DMS114 treated with DMSO at 0.1 percent for 48 hours (cell line): ENCODE measurements around the gene ART4.
A peak's percentile ranks its signal among the peaks of the same experiment; 100 is the strongest.

Source experiments
- DNase-seq: peaks from one replicate; lab custom pipeline; 2025; ENCODE audit not compliant: unreplicated experiment; lab: John Stamatoyannopoulos, UW

The ART4 gene

GRCh38 chr12:14811486-14811885, 31.8 kb downstream of the ART4 start:
- DNase-seq = no peak

GRCh38 chr12:14810953-14811483, 32.3 kb downstream of the ART4 start:
- DNase-seq = no peak

- DNase-seq = no peak
Measured at GRCh38 chr12:14810167-14810952, 33.0 kb downstream of the ART4 start.

GRCh38 chr12:14803830-14804160, 39.5 kb downstream of the ART4 start:
- DNase-seq = no peak

- peak; percentile 100 for DNase-seq
Measured at GRCh38 chr12:14803011-14803829, 40.1 kb downstream of the ART4 start, which contains the start of the genes C12orf60 and WBP11. Gene C12orf60, plus strand, starts transcription at chr12:14803670. Its CDS starts 19,266 bp downstream, at chr12:14822936. Gene WBP11, minus strand, starts transcription at chr12:14803478. Its CDS starts 2,095 bp downstream, at chr12:14801383.

- DNase-seq = no peak
Measured at GRCh38 chr12:14802721-14803010, 40.7 kb downstream of the ART4 start.

- DNase-seq = no peak
Measured at GRCh38 chr12:14802247-14802646, 41.1 kb downstream of the ART4 start.

GRCh38 chr12:14795028-14795448, 48.3 kb downstream of the ART4 start:
- no peak for DNase-seq

- DNase-seq = no peak
Measured at GRCh38 chr12:14785568-14785967, 57.8 kb downstream of the ART4 start.

- no peak for DNase-seq
Measured at GRCh38 chr12:14784471-14784870, 58.9 kb downstream of the ART4 start.

- DNase-seq = no peak
Measured at GRCh38 chr12:14782756-14783155, 60.6 kb downstream of the ART4 start.

GRCh38 chr12:14781563-14781962, 61.8 kb downstream of the ART4 start:
- no peak for DNase-seq

GRCh38 chr12:14780859-14781258, 62.5 kb downstream of the ART4 start:
- DNase-seq = no peak

- DNase-seq = no peak
Measured at GRCh38 chr12:14779834-14780233, 63.5 kb downstream of the ART4 start.

- no peak for DNase-seq
Measured at GRCh38 chr12:14777271-14777670, 66.1 kb downstream of the ART4 start.

GRCh38 chr12:14776236-14776961, 66.9 kb downstream of the ART4 start:
- DNase-seq = no peak

- no peak for DNase-seq
Measured at GRCh38 chr12:14775636-14775980, 67.7 kb downstream of the ART4 start.
